Stimulated activated CD8-positive, alpha-beta memory T cell treated with anti-CD3 and anti-CD28 coated beads, Interleukin-15, amount 100 ng/mL, for 4 hours (primary cell): Measurements from ENCODE around the gene METTL9.
"Not testable (repeated sequence)": the region's sequence is repeated elsewhere in the genome, so short reads cannot be mapped to it uniquely, and the experiment has no call there.

Experiments
- DNase-seq, 2 donors: peaks; one replicate each; pipeline ENCODE4 v3.0.0-alpha.2; 2020; ENCODE audit warnings: low read depth in 2 of 2

METTL9 gene

DNA sequence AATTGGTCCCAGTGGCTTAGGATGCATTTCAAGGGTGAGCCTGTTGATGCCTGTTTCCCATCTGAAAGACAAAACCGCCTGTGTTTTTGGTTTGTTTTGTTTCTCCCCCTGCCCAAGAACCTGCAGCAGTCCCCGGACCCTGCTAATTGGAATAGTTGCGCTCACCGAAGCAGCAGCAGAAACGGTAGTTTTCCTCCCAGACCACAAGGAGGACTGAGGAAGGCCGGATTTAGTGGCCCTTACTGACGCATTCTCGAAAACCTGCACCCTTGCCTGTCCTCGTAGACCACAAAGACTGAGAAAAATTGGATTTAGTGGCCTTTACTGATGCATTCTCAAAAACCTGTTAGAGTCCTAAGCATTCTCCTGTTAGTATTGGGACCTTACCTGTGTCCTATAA lies 36.3 kb downstream of the METTL9 start:
- not testable (repeated sequence) for DNase-seq

- no peak for DNase-seq
Observed at GRCh38 chr16:21637032-21637968, 37.9 kb downstream of the METTL9 start.

- DNase-seq, result no peak
Observed at GRCh38 chr16:21638573-21638975, 39.2 kb downstream of the METTL9 start.

DNA sequence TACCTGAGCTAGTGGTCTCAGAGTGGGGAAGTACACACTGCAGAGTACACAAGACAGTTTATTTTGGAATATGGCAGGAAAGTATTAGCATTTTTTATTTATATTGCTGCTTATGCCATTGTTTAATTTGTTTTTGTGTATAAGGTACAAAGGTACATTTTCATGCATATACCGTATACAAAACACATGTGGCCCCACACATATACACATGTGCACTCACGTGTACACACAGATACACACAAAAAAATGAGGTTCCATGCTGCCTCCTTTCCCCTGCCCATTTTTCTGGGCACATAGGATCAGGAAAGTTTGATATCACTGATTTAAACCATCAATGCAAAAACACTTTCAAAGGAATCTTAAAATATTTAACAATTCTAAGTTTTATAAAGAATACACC lies 40.1 kb downstream of the METTL9 start:
- DNase-seq, result no peak

GRCh38 chr16:21641916-21642315 lies 42.5 kb downstream of the METTL9 start:
- no peak for DNase-seq

DNA sequence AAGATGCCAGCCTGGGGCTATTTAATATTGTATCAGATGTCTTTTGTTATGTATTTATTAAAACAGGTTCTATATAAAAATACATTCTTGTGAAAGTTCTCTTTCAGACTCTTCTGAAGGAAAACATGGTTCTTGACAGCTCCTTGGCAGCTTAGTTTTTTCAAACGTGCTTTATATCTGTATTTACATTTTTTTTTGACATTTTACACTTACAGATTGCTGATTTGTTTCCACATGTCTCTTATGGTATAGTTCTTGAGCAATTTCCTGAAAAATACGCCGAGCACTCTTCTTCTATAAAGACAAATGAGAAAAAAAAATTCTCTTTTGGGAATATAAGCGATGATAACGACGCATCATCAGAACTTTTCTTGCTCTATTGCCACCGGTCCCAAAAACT lies 43.5 kb downstream of the METTL9 start:
- DNase-seq, result no peak

DNA sequence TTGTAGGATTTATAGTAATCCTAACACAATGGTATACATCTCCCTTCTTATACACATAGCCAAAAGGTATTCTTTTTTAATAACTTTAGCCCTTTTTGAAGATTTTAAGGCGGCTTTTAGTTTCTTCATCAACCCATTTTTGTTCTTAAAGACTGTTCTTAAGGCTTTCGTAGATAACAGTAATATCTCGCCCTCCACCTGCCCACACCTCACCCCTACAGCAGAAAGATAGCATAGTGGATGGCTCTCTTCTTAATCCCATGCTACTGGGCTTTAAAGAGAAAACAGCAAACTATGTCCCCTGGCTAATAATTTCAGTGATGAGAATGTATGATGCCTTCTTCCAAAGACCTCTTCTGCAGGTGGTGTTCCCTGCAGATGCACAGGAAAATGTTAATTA lies 44.4 kb downstream of the METTL9 start:
- no peak for DNase-seq

DNA sequence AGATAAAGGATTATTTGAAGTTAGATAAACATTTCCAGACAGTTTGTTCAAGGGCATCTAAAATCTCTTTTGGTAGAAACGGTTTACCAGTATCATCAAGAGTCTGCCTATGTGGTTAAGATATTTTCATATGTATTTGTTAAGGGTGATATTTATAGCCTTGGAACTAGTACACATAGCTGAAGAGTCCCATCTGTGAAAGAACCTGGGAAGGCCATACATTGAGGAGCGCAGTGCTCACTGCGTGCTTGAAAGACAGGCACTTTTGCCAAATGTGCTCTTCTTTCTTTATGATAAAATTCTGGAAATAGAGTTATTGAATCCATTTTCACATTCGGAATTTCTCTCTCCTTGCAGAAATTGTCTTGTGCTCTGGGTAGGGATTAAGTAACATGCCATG lies 45.3 kb downstream of the METTL9 start:
- DNase-seq, result no peak

DNA sequence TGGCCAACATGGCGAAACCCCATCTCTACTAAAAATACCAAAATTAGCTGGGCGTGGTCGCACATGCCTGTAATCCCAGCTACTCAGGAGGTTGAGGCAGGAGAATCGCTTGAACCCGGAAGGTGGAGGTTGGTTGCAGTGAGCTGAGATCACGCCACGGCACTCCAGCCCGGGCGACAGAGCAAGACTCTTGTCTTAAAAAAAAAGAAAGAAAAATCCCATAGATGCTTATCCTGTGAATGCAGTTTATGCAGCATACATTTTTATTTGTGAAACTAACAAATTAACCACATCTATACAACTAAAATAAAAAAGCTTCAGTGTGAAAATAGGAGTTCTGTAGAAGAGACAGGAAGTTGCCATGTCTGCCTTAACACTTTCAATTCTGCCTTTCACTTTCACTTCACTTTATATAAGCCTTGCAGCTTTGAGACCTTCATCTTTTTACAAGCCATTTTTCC lies 45.9 kb downstream of the METTL9 start:
- DNase-seq, result no peak

DNA sequence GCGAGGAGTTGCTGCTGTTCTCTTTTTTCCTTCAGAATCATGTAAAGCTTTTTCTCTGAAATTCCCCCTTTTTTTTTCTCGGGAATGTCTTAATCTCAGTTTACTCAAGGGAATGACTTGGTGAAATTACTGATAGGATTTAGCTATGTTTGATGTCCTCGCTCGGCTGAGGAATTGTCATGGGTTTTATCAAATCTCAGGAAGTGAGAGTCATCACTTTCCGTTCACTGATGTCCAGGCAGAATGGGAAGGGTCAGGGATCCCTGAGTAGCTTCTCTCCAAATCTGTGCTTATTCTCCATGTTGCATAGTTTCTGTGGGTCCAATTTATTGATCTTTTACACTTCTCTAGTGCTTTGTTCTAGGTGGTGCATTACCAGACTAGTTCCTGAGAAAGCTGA lies 46.7 kb downstream of the METTL9 start:
- no peak for DNase-seq

DNA sequence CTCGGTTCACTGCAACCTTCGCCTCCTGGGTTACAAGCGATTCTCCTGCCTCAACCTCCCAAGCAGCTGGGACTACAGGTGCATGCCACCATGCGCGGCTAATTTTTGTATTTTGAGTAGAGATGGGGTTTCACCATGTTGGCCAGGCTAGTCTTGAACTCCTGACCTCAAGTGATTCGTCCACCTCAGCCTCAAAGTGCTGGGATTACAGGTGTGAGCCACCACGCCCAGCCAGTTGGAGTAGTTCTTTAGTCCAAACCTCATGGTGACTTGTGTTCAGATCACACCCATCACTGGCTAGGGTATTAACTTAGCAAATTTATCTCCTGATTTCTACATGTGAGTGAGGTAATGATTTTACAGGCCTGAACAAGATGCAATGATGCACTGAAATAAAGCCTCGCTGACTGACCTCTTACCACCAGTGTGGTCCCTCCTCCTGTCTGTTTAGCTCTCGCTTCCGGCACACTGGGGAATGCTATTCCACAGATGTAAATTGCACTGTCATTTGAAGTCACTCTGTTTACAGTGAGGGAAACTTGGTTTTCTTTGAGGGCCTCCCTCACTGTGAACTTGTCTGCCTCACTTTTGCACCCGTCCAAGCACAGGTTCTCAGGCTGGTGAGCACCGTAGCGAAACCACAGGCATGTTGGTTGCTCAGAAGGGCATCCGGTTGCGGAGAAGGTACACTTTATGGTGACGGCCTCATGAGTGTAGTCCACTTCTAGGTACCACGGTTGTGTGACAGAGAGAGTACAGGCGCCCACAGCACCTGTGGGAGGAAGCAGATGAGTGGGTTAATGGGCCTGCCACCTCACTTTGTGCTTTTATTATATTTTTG lies 47.6 kb downstream of the METTL9 start:
- peak; percentile 46 to 67 for DNase-seq

DNA sequence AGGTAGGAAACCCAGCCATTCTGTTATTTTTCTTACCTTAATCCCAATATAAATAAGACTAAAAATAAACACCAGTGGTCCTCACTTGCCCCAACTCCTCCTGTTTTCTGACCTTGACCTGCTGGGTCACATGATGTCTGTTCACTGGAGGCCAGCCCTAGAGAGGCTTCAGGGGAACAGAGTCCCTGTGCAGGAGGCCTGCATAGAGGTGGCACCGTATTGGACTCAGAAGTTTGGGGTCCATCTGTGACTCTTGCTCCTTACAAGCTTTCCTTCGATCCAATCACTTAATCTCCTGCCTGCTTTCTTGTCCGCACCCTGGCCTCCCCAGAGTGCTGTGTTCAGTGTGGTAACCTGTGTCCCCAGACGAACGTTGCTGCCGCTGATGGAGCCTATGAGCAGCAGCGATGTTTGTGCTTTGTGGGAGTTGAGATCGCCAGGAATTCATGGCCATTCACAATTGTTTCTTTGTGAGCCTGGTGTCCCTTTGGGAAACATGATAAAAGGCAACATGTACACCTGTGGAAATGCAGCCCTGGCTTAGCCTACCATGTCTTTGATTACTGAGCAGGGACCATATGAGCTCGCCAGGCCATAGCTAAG lies 48.3 kb downstream of the METTL9 start:
- no peak for DNase-seq

GRCh38 chr16:21649826-21650406 lies 50.5 kb downstream of the METTL9 start:
- not testable (repeated sequence) for DNase-seq

- DNase-seq, result no peak
Observed at GRCh38 chr16:21650521-21650920, 51.1 kb downstream of the METTL9 start.

- no peak for DNase-seq
Observed at GRCh38 chr16:21651515-21651914, 52.1 kb downstream of the METTL9 start.

- DNase-seq, result no peak
Observed at GRCh38 chr16:21652453-21652852, 53.1 kb downstream of the METTL9 start, which contains the start of gene IGSF6. TSS of gene IGSF6 (minus strand) at chr16:21652608. CDS start at chr16:21652598, 10 bp downstream.

- DNase-seq, result no peak
Observed at GRCh38 chr16:21653571-21653970, 54.2 kb downstream of the METTL9 start.

DNA sequence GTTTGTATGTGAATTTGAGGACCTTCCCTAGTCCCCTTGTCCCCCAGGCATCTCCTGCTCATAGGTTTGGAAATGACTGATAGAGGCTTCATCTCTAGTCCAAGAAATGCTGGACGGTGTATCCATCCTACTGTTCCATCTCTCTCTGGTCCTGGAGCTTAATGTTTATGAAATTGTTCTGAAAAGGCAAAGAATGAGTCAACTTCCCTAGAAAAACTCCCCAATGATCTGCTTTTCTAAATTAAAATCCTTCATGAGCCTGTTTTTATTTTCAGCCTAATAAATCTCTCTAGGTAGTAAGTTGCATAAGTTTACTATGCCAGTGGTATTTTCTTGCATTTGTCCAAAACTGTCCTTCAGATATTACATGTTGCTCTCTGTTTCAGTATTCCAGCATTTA lies 55.1 kb downstream of the METTL9 start:
- no peak for DNase-seq

- DNase-seq, result no peak
Observed at GRCh38 chr16:21654881-21655280, 55.5 kb downstream of the METTL9 start.

- DNase-seq, result no peak
Observed at GRCh38 chr16:21656795-21657768, 57.7 kb downstream of the METTL9 start.

GRCh38 chr16:21659124-21659523 lies 59.7 kb downstream of the METTL9 start:
- DNase-seq, result no peak
